Stimulated activated effector memory CD8-positive, alpha-beta T cell treated with anti-CD3 and anti-CD28 coated beads, Interleukin-12 subunit alpha, Interleukin-12 subunit beta, amount 100 ng/mL, for 72 hours (primary cell): ENCODE measurements around the gene TRIM8.

Source experiments
- ATAC-seq: fragments of 150-1000 bp; cut with Tn5 transposase; 2 replicates; pipeline ENCODE4 v1.10.0; 2021
- DNase-seq, 2 donors: peaks; one replicate each; pipeline ENCODE4 v3.0.0; 2021 to 2022; ENCODE audit warnings: low spot score in 2 of 2
- H3K27ac Mint-ChIP-seq: one replicate; pipeline ENCODE4 v1.8.0; 2022; ENCODE audit warnings: mild to moderate bottlenecking, mixed read lengths
- H3K36me3 Mint-ChIP-seq: one replicate; pipeline ENCODE4 v1.8.0; 2022; ENCODE audit warnings: mild to moderate bottlenecking, mixed read lengths
- H3K4me1 Mint-ChIP-seq: one replicate; pipeline ENCODE4 v1.8.0; 2022; ENCODE audit warnings: mixed read lengths
- H3K4me3 Mint-ChIP-seq: one replicate; pipeline ENCODE4 v1.8.0; 2022; ENCODE audit warnings: mild to moderate bottlenecking, mixed read lengths
- H3K9me3 Mint-ChIP-seq: one replicate; pipeline ENCODE4 v1.8.0; 2022; ENCODE audit warnings: mixed read lengths

TRIM8 gene

GRCh38 chr10:102648889-102649796 is 4.9 kb downstream of the TRIM8 start:
- H3K4me3 Mint-ChIP-seq = peak overlapping the region; percentile 94
- H3K9me3 Mint-ChIP-seq = no peaks in the 10 kb centered on the region
- peaks cover 83% of the 10 kb centered on the region for H3K4me1 Mint-ChIP-seq
- H3K27ac Mint-ChIP-seq = peak overlapping the region; percentile 97
- peaks cover 94% of the 10 kb centered on the region for H3K36me3 Mint-ChIP-seq
- DNase-seq (peak in 1 of 2 donors; percentile 68), ATAC-seq (no peak)

- peak overlapping the region; percentile 97 for H3K27ac Mint-ChIP-seq
- H3K9me3 Mint-ChIP-seq = no peaks in the 10 kb centered on the region
- peaks cover 95% of the 10 kb centered on the region for H3K36me3 Mint-ChIP-seq
- ATAC-seq = no peak
- H3K4me3 Mint-ChIP-seq = peak overlapping the region; percentile 94
- peaks cover 91% of the 10 kb centered on the region for H3K4me1 Mint-ChIP-seq
- DNase-seq = no peak
Measured at GRCh38 chr10:102649797-102650654, 5.7 kb downstream of the TRIM8 start.

GRCh38 chr10:102650655-102651454 is 6.6 kb downstream of the TRIM8 start:
- Mint-ChIP-seq H3K4me1 (peaks cover 91% of the 10 kb centered on the region), H3K27ac (peak overlapping the region; percentile 97), H3K4me3 (peak overlapping the region; percentile 94), H3K9me3 (no peaks in the 10 kb centered on the region), H3K36me3 (peaks cover 95% of the 10 kb centered on the region)
- ATAC-seq (no peak), DNase-seq (no peak)

- H3K9me3 Mint-ChIP-seq = no peaks in the 10 kb centered on the region
- H3K4me1 Mint-ChIP-seq = peaks cover 83% of the 10 kb centered on the region
- ATAC-seq (no peak), DNase-seq (no peak)
- H3K4me3 Mint-ChIP-seq = peak overlapping the region; percentile 94
- H3K36me3 Mint-ChIP-seq = peaks cover 95% of the 10 kb centered on the region
- H3K27ac Mint-ChIP-seq = peak overlapping the region; percentile 97
Measured at GRCh38 chr10:102651455-102652169, 7.3 kb downstream of the TRIM8 start.

DNA sequence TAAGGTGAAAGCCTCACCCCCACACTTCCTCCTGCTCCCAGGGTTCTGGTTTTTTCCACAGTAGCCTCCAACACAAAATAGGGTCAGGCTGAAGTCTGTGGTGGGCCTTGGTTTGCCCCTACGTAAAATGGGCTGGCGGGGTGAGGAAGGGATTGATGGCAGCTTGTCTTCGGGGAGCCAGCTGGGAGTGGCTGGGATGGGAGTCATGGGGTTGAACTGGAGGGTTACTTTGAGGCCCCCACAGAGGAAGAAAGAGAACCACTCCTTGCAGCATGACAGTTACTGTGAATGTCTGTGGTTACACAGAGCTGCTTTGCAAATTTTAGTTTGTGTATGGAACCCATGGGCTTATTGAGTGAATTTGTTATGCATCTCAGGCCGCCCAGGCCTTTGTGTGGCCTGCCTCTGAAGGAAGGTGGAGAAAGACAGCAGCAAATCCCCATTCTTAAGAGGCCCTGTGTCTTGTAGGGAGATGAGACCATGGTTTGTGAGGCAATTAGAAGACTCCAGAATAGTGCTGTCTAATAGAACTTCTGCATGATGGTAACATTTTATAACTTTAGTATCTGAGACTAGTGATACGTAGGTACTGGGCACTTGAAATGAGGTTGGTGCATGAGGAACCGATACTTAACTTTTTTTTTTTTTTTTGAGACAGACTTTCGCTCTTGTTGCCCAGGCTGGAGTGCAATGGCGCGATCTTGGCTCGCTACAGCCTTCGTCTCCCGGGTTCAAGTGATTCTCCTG is 8.1 kb downstream of the TRIM8 start:
- H3K4me3 Mint-ChIP-seq = peak overlapping the region; percentile 94
- DNase-seq = no peak
- peak; percentile 65 for ATAC-seq
- peaks cover 79% of the 10 kb centered on the region for H3K4me1 Mint-ChIP-seq
- H3K36me3 Mint-ChIP-seq = peaks cover 95% of the 10 kb centered on the region
- peak overlapping the region; percentile 97 for H3K27ac Mint-ChIP-seq
- no peaks in the 10 kb centered on the region for H3K9me3 Mint-ChIP-seq

DNA sequence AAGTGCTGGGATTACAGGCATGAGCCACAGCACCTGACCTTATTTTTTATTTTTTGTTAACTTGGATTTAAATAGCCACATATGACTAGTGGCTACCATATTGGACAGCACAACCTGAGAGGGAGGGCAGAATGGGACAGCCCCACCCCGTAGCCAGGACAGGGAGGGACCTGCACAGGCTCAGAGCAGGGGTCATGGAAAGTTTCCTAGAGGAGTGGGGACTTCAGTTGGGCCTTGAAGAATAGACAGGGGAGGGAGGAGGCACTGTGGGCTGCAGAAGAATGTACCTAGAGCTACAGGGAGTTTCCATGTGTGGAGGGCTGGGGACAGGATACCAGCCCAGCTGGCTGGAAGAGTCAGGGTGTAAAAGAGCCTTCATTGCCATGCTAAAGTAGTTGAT is 8.8 kb downstream of the TRIM8 start:
- peaks cover 79% of the 10 kb centered on the region for H3K4me1 Mint-ChIP-seq
- no peak for DNase-seq
- ATAC-seq = no peak
- peak overlapping the region; percentile 94 for H3K4me3 Mint-ChIP-seq
- peak overlapping the region; percentile 97 for H3K27ac Mint-ChIP-seq
- H3K36me3 Mint-ChIP-seq = peaks cover 95% of the 10 kb centered on the region
- no peaks in the 10 kb centered on the region for H3K9me3 Mint-ChIP-seq

GRCh38 chr10:102654566-102654965 is 10.3 kb downstream of the TRIM8 start:
- no peak for ATAC-seq
- Mint-ChIP-seq H3K36me3 (peaks cover 95% of the 10 kb centered on the region), H3K4me3 (no peak overlapping the region), H3K27ac (no peak overlapping the region), H3K4me1 (peaks cover 75% of the 10 kb centered on the region), H3K9me3 (no peaks in the 10 kb centered on the region)
- DNase-seq = no peak

GRCh38 chr10:102654969-102655368 is 10.7 kb downstream of the TRIM8 start:
- Mint-ChIP-seq H3K4me3 (no peak overlapping the region), H3K27ac (no peak overlapping the region), H3K36me3 (peaks cover 96% of the 10 kb centered on the region), H3K9me3 (no peaks in the 10 kb centered on the region), H3K4me1 (peaks cover 75% of the 10 kb centered on the region)
- no peak for DNase-seq
- no peak for ATAC-seq

GRCh38 chr10:102656026-102656425 is 11.7 kb downstream of the TRIM8 start:
- no peaks in the 10 kb centered on the region for H3K9me3 Mint-ChIP-seq
- peaks cover 100% of the 10 kb centered on the region for H3K36me3 Mint-ChIP-seq
- no peak for ATAC-seq
- peaks cover 75% of the 10 kb centered on the region for H3K4me1 Mint-ChIP-seq
- peak overlapping the region; percentile 89 for H3K27ac Mint-ChIP-seq
- DNase-seq = no peak
- H3K4me3 Mint-ChIP-seq = no peak overlapping the region

GRCh38 chr10:102656791-102657371 is 12.6 kb downstream of the TRIM8 start:
- H3K4me1 Mint-ChIP-seq = peaks cover 75% of the 10 kb centered on the region
- ATAC-seq (no peak), DNase-seq (no peak)
- H3K9me3 Mint-ChIP-seq = no peaks in the 10 kb centered on the region
- peak overlapping the region; percentile 89 for H3K27ac Mint-ChIP-seq
- H3K36me3 Mint-ChIP-seq = peaks cover 100% of the 10 kb centered on the region
- no peak overlapping the region for H3K4me3 Mint-ChIP-seq

DNA sequence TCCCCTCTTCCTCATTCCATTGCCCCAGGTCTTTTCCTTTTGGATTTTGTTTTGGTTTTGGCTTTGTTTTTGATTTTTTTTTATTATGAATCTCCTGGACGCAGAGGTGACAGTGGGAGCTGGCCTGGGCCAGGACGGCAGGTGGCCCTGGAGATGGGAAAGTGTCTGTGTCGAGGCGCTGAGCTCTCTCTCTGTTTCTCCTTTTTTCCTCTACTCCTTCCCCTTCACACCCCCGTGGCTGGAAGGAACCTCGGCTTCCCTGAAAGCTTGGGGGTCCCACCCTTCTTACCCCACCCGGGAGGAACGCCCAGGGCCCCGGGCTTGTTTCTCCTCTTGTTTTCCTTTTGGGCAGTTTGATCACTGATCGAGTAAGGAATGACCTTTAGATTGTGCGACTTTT is 13.2 kb downstream of the TRIM8 start:
- DNase-seq (no peak), ATAC-seq (no peak)
- H3K4me3 Mint-ChIP-seq = no peak overlapping the region
- H3K4me1 Mint-ChIP-seq = peaks cover 70% of the 10 kb centered on the region
- peaks cover 100% of the 10 kb centered on the region for H3K36me3 Mint-ChIP-seq
- H3K27ac Mint-ChIP-seq = peak overlapping the region; percentile 89
- H3K9me3 Mint-ChIP-seq = no peaks in the 10 kb centered on the region

DNA sequence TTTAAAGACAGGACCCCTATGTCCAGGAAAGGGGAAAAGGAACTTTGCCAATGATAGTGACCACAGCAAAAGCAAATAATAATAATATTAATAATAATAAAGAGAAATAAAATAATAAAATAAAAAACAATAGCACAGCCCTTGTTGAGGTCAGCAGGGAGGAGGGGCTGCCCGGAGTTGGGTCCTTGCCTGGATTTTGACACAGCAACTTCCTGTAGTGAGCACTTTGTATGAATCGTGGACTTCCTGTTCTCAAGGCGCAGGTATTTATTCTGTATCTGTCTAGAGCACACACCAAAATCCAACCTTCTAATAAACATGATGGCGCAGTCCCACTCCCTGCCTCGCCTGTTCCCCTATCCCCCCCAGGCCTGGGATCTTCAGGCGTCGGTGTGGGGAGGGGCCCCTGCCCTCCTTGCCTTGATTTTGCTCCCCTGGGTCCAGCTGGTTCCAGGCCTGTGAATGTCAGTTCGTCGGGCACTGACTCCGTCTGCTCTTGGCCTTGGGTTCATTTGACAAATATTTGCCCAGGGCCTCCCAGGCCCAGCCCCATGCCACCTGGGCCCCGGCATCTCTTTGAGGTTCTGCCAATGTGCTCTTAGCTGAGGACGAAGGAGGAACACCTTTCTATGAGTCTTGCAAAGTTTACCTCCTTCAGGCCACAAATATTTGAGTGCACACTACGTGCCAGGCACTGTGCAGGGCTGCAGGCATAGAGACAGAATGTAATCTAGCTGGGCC is 13.9 kb downstream of the TRIM8 start:
- Mint-ChIP-seq H3K4me1 (peaks cover 63% of the 10 kb centered on the region), H3K36me3 (peaks cover 96% of the 10 kb centered on the region), H3K9me3 (no peaks in the 10 kb centered on the region), H3K27ac (peak overlapping the region; percentile 89), H3K4me3 (no peak overlapping the region)
- ATAC-seq (no peak), DNase-seq (no peak)

DNA sequence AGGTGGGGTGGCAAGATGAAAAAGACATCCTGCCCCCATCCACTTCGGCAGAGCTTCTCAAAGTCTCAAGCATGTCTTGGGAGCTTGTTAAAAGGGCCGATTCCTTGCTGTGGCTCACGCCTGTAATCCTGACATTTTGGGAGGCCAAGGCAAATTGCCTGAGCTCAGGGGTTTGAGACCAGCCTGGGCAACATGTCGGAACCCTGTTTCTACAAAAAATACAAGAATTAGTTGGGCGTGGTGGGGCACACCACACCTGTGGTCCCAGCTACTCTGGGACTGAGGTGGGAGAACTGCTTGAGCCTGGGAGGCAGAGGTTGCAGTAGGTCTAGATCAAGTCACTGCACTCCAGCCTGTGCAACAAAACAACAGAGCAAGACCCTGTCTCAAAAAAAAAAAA is 14.5 kb downstream of the TRIM8 start:
- peak overlapping the region; percentile 89 for H3K27ac Mint-ChIP-seq
- H3K4me3 Mint-ChIP-seq = no peak overlapping the region
- H3K36me3 Mint-ChIP-seq = peaks cover 90% of the 10 kb centered on the region
- H3K9me3 Mint-ChIP-seq = no peaks in the 10 kb centered on the region
- H3K4me1 Mint-ChIP-seq = peaks cover 57% of the 10 kb centered on the region
- ATAC-seq = no peak
- DNase-seq = no peak
